Upper lobe of left lung (tissue), 6 donors: ENCODE data around the gene DHX38. TPM values are rescaled to one million over a fixed set of nuclear protein-coding genes. Genes with fewer than 3 reads are reported as not detected.

Experiments
- ATAC-seq, 2 donors: fragments of 200-7000 bp; cut with Tn5 transposase; one replicate each; pipeline ENCODE4 v1.9.1; 2022; ENCODE audit warnings: mild to moderate bottlenecking in 2 of 2, moderate library complexity in 2 of 2; ENCODE audit not compliant: low FRiP score in 2 of 2
- DNase-seq, 2 donors: peaks; one replicate each; pipeline ENCODE4 v3.0.0-alpha.2; 2019 to 2020
- H3K27ac ChIP-seq, 4 donors: fragments of 200-600 bp; sonication (generic); one replicate each; pipeline ENCODE4 v1.5.1; 2016 to 2019
- H3K27me3 ChIP-seq, 4 donors: fragments of 200-600 bp; sonication (generic); one replicate each; pipeline ENCODE4 v1.5.1; 2017 to 2019
- H3K36me3 ChIP-seq, 4 donors: fragments of 200-600 bp; sonication (generic); one replicate each; pipeline ENCODE4 v1.5.1; 2016 to 2019
- H3K4me1 ChIP-seq, 4 donors: fragments of 200-600 bp; sonication (generic); one replicate each; pipeline ENCODE4 v1.5.1; 2018 to 2019
- H3K4me3 ChIP-seq, 4 donors: fragments of 200-600 bp; sonication (generic); one replicate each; pipeline ENCODE4 v1.5.1; 2017 to 2019; ENCODE audit warnings: mild to moderate bottlenecking in 2 of 4, moderate library complexity in 1 of 4
- H3K9me3 ChIP-seq, 4 donors: fragments of 200-600 bp; sonication (generic); one replicate each; pipeline ENCODE4 v1.5.1; 2018 to 2019
- CTCF ChIP-seq, 6 experiments: fragments of 450-650 bp in 4 of 6; fragments of 200-600 bp in 2 of 6; sonication (generic) in 2 of 6; IDR thresholded peaks; one replicate each; pipeline ENCODE4 v1.5.1; 2016 to 2019; ENCODE audit warnings: antibody characterized with exemption in 6 of 6
- EP300 ChIP-seq, 4 donors: sonication (generic); formaldehyde crosslinking; IDR thresholded peaks; one replicate each; pipeline ENCODE4 v1.5.1; 2017; ENCODE audit warnings: antibody characterized with exemption in 4 of 4, control low read depth in 2 of 4
- POLR2A ChIP-seq, 4 donors: fragments of 450-650 bp; IDR thresholded peaks; one replicate each; pipeline ENCODE4 v1.5.1; 2016 to 2017; ENCODE audit warnings: antibody characterized with exemption in 4 of 4, mild to moderate bottlenecking in 2 of 4
- POLR2AphosphoS5 ChIP-seq, 2 donors: sonication (generic); formaldehyde crosslinking; IDR thresholded peaks; one replicate each; pipeline ENCODE4 v1.5.1; 2017; ENCODE audit warnings: antibody characterized with exemption in 2 of 2
- WGBS, 2 donors: methylation state at CpG; one replicate each; pipeline ENCODE4 v1.1.5; 2017 to 2018; 5-methylcytosine and 5-hydroxymethylcytosine counted together
- total RNA-seq, 6 donors: library from RNA; depleted of rRNA in 4 of 6; stranded (reverse); fragments of >200 nt in 4 of 6; gene quantifications; one replicate each; pipeline versions ENCODE4 v1.1.0 to v1.2.1, GENCODE V29; 2016 to 2021
- donor health status: DM: no; HTN: no; CAD: no; lungs with moderate emphysema.
- donor health status: DM: no; HTN: yes; CAD: no; lungs with severe emphysema.

Gene DHX38
- total RNA-seq, 6 donors from 2014 or later, result 45.9 to 211 (median 76.8) TPM

GRCh38 chr16:72101195-72101594, 7.5 kb downstream of the DHX38 start:
- Histone ChIP-seq H3K9me3 (no peaks in the 10 kb centered on the region), H3K27me3 (no peaks in the 10 kb centered on the region), H3K4me1 (no peaks in the 10 kb centered on the region), H3K4me3 (no peak overlapping the region), H3K27ac (no peak overlapping the region), H3K36me3 (peaks cover 86 to 100% (median 98%) of the 10 kb centered on the region in 4 donors)
- ATAC-seq (no peak), DNase-seq (no peak)
- no peak for TF ChIP-seq CTCF (IDR thresholded peaks at IDR 0.05)
- no peak for TF ChIP-seq POLR2A (IDR thresholded peaks at IDR 0.05)
- TF ChIP-seq EP300 (IDR thresholded peaks at IDR 0.05), result no peak
- WGBS, 2 donors, result 85 to 90% methylated on average over 10 of the region's 10 CpGs

GRCh38 chr16:72104905-72105304, 11.3 kb downstream of the DHX38 start:
- Histone ChIP-seq H3K4me3 (no peak overlapping the region), H3K27me3 (no peaks in the 10 kb centered on the region), H3K27ac (no peak overlapping the region), H3K36me3 (peaks cover 92 to 100% (median 100%) of the 10 kb centered on the region in 4 donors), H3K9me3 (no peaks in the 10 kb centered on the region), H3K4me1 (no peaks in the 10 kb centered on the region)
- TF ChIP-seq EP300 (IDR thresholded peaks at IDR 0.05), result no peak
- no peak for TF ChIP-seq POLR2AphosphoS5 (IDR thresholded peaks at IDR 0.05)
- no peak for TF ChIP-seq CTCF (IDR thresholded peaks at IDR 0.05)
- no peak for TF ChIP-seq POLR2A (IDR thresholded peaks at IDR 0.05)
- DNase-seq (no peak), ATAC-seq (no peak)
- whole genome bisulfite sequencing, 2 donors, result 97 to 100% methylated on average over 6 to 9 of the region's 9 CpGs

GRCh38 chr16:72105978-72106377, 12.3 kb downstream of the DHX38 start:
- H3K9me3 ChIP-seq, result no peaks in the 10 kb centered on the region
- ATAC-seq (no peak), DNase-seq (peak in 1 of 2 donors; percentile 80)
- TF ChIP-seq POLR2A (IDR thresholded peaks at IDR 0.05) (no peak), POLR2AphosphoS5 (IDR thresholded peaks at IDR 0.05) (no peak), CTCF (IDR thresholded peaks at IDR 0.05) (no peak), EP300 (IDR thresholded peaks at IDR 0.05) (no peak)
- no peaks in the 10 kb centered on the region for H3K4me1 ChIP-seq
- H3K36me3 ChIP-seq, result peaks cover 91 to 100% (median 100%) of the 10 kb centered on the region in 4 donors
- H3K27me3 ChIP-seq, result no peaks in the 10 kb centered on the region
- 95 to 96% methylated on average over 11 to 12 of the region's 12 CpGs for WGBS, 2 donors
- H3K27ac ChIP-seq, result no peak overlapping the region
- H3K4me3 ChIP-seq, result no peak overlapping the region

- no peaks in the 10 kb centered on the region for H3K4me1 ChIP-seq
- no peaks in the 10 kb centered on the region for H3K9me3 ChIP-seq
- H3K4me3 ChIP-seq, result no peak overlapping the region
- no peak overlapping the region for H3K27ac ChIP-seq
- no peaks in the 10 kb centered on the region for H3K27me3 ChIP-seq
- TF ChIP-seq EP300 (IDR thresholded peaks at IDR 0.05) (no peak), POLR2AphosphoS5 (IDR thresholded peaks at IDR 0.05) (no peak), CTCF (IDR thresholded peaks at IDR 0.05) (no peak), POLR2A (IDR thresholded peaks at IDR 0.05) (no peak)
- H3K36me3 ChIP-seq, result peaks cover 90 to 100% (median 100%) of the 10 kb centered on the region in 4 donors
- ATAC-seq (no peak), DNase-seq (peak in 1 of 2 donors; percentile 40)
- 94 to 97% methylated on average over 13 to 14 of the region's 17 CpGs for WGBS, 2 donors
Measured at GRCh38 chr16:72107371-72107770, 13.7 kb downstream of the DHX38 start.

GRCh38 chr16:72108353-72109102, 14.9 kb downstream of the DHX38 start:
- ATAC-seq (no peak), DNase-seq (no peak)
- H3K36me3 ChIP-seq, result peaks cover 82 to 100% (median 99%) of the 10 kb centered on the region in 4 donors
- H3K4me1 ChIP-seq, result no peaks in the 10 kb centered on the region
- no peak overlapping the region for H3K4me3 ChIP-seq
- TF ChIP-seq EP300 (IDR thresholded peaks at IDR 0.05), result no peak
- no peak overlapping the region for H3K27ac ChIP-seq
- H3K27me3 ChIP-seq, result no peaks in the 10 kb centered on the region
- whole genome bisulfite sequencing, 2 donors, result 93 to 96% methylated on average over 14 to 16 of the region's 16 CpGs
- no peaks in the 10 kb centered on the region for H3K9me3 ChIP-seq
